ENCODE results near the gene PRDM16.

DNA sequence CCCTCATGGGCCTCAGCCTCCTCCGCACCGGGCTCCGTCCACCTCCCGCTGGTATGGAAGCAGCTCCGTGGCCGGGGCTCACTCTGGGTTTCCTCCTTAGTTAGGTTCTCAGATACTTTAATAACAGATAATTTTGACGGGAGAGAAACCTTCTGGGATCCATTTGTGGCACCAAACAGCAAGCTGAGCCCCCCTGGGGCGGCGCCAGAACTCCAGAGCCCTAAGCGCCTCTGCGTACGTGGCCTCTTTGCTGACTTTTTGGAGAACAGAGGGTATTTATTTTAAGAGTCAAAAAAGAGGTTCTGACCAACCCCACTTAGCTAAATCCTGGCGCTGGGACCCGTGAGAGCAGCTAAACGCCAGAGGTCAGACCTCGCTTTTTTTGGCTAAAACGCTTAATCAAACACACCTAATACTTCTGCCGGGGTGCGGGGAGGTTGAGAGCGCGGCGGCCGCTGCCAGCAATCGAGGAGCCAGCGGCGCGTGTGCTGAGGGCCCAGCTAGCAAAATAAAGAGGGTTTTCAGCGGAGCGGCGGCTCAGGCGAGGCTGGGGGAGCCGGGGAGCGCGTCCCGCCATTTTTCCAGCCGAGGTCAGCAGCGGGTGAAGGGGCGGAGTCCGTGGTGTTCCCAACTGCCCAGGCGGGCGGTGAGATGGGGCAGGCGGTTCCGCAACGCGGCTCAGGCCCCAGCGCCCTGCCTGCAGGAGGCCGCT lies 171.7 kb downstream of the PRDM16 start:
- TF ChIP-seq, protein P1, sequence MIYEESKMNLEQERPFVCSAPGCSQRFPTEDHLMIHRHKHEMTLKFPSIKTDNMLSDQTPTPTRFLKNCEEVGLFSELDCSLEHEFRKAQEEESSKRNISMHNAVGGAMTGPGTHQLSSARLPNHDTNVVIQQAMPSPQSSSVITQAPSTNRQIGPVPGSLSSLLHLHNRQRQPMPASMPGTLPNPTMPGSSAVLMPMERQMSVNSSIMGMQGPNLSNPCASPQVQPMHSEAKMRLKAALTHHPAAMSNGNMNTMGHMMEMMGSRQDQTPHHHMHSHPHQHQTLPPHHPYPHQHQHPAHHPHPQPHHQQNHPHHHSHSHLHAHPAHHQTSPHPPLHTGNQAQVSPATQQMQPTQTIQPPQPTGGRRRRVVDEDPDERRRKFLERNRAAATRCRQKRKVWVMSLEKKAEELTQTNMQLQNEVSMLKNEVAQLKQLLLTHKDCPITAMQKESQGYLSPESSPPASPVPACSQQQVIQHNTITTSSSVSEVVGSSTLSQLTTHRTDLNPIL (CRISPR knock-in tag; IDR thresholded peaks at IDR 0.05; ENCODE audit: low read depth) = no peak
- TF ChIP-seq SNAI2 (CRISPR knock-in tag; IDR thresholded peaks at IDR 0.05) (no peak), ZNF70 (CRISPR knock-in tag; IDR thresholded peaks at IDR 0.05) (no peak), RARB (CRISPR knock-in tag; IDR thresholded peaks at IDR 0.05) (no peak), OSR1 (CRISPR knock-in tag; IDR thresholded peaks at IDR 0.05) (no peak), ZFP30 (CRISPR knock-in tag; IDR thresholded peaks at IDR 0.05) (no peak)
- TF ChIP-seq, protein P2, sequence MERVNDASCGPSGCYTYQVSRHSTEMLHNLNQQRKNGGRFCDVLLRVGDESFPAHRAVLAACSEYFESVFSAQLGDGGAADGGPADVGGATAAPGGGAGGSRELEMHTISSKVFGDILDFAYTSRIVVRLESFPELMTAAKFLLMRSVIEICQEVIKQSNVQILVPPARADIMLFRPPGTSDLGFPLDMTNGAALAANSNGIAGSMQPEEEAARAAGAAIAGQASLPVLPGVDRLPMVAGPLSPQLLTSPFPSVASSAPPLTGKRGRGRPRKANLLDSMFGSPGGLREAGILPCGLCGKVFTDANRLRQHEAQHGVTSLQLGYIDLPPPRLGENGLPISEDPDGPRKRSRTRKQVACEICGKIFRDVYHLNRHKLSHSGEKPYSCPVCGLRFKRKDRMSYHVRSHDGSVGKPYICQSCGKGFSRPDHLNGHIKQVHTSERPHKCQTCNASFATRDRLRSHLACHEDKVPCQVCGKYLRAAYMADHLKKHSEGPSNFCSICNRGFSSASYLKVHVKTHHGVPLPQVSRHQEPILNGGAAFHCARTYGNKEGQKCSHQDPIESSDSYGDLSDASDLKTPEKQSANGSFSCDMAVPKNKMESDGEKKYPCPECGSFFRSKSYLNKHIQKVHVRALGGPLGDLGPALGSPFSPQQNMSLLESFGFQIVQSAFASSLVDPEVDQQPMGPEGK (CRISPR knock-in tag; IDR thresholded peaks at IDR 0.05; ENCODE audit: borderline replicate concordance) = no peak
